D721Med (cell line): Measurements from ENCODE around the gene PKP4.

ENCODE experiments used
- DNase-seq: peaks from one replicate; pipeline ENCODE4 v3.0.0; 2011; ENCODE audit warnings: low spot score; ENCODE audit not compliant: insufficient read length
- FAIRE-seq: peaks from 2 replicates; lab custom pipeline; 2011; peaks lifted over from hg19 to GRCh38; lab: Jason Lieb, UNC
- TF ChIP-seq, protein P1 (sequence below): IDR thresholded peaks from 2 replicates; pipeline ENCODE4 v1.5.1; 2012; ENCODE audit warnings: mild to moderate bottlenecking, control low read depth; ENCODE audit not compliant: insufficient read depth; ENCODE audit errors: missing control alignments

The PKP4 gene

DNA sequence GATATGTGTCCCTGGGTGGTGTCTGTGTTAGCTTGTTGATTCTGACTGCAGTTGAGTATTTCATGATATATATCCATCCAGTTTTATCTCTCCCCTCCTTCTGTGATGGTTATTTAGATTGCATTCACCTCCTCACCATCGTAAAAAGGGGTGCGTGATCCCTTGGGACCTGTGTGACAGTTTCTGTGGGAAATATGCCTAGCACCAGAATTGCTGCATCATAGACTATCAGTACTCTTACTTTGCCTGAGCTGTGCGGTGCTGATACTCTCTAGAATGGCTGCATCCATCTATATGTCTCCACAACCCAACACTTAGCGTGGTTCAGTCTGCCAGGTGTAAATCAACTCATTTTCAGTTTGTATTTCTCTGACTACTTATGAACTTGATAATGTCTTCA is 34.3 kb downstream of the PKP4 start:
- TF ChIP-seq, protein P1, sequence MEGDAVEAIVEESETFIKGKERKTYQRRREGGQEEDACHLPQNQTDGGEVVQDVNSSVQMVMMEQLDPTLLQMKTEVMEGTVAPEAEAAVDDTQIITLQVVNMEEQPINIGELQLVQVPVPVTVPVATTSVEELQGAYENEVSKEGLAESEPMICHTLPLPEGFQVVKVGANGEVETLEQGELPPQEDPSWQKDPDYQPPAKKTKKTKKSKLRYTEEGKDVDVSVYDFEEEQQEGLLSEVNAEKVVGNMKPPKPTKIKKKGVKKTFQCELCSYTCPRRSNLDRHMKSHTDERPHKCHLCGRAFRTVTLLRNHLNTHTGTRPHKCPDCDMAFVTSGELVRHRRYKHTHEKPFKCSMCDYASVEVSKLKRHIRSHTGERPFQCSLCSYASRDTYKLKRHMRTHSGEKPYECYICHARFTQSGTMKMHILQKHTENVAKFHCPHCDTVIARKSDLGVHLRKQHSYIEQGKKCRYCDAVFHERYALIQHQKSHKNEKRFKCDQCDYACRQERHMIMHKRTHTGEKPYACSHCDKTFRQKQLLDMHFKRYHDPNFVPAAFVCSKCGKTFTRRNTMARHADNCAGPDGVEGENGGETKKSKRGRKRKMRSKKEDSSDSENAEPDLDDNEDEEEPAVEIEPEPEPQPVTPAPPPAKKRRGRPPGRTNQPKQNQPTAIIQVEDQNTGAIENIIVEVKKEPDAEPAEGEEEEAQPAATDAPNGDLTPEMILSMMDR = no peak
- FAIRE-seq (no peak), DNase-seq (no peak)

DNA sequence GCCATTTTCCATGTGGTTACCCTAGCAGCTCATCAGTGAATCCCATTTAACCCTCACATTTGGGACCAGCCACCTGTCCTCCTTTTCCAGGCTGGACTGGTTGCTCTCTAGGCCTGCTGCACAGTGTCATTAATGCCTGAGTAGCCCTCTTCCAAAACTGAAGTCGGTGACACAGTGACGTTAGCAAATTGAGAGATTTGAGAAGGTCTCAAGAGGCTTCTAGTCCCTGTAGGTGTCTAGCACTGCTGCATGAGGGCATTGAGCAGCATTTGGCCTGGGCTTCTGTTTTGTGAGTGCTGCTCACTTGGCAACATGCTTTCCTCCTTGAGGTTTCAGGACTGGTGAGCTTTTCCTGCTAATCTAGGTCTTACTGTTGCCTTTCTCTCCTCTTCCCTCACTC is 36.7 kb downstream of the PKP4 start:
- no peak for DNase-seq
- no peak for FAIRE-seq
- TF ChIP-seq, protein P1 = no peak

DNA sequence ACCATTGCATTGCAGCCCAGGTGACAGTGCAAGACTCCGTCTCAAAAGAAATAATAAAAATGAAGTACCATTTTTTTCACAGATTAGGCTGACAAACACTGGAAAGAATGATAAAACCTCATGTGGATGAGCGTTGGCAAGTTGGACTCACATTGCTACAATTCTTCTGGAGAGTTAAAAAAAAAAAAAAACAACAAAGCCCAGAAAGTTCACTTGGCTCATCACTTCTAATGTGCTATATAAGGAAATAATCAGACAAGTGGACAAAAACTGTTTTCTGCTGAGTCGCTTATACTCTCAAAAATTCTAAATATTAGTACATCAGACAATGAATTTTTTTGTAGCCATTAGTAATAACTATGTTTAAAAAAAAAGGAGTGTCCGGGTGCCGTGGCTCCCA is 38.4 kb downstream of the PKP4 start:
- TF ChIP-seq, protein P1 = no peak
- DNase-seq (no peak), FAIRE-seq (no peak)

DNA sequence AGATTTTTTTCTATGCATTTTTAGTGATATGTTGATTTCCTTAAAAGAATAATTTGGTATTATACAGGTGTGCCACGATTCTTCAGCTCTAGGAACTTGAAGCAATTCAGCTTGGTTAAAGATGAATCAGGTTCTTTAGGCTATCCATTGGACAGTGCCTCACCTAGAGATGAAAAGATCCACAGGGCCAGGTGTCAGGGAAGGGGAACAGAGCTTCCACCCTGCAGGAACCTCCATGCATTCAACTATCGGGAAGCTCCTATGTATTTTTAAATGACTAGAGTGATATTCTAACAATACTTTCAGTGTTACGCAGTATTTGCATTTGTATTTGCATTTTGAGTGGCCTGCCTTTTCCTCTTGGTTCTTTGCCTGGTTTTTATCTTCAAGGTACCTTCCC is 40.2 kb downstream of the PKP4 start:
- no peak for DNase-seq
- TF ChIP-seq, protein P1 = no peak
- FAIRE-seq = no peak

DNA sequence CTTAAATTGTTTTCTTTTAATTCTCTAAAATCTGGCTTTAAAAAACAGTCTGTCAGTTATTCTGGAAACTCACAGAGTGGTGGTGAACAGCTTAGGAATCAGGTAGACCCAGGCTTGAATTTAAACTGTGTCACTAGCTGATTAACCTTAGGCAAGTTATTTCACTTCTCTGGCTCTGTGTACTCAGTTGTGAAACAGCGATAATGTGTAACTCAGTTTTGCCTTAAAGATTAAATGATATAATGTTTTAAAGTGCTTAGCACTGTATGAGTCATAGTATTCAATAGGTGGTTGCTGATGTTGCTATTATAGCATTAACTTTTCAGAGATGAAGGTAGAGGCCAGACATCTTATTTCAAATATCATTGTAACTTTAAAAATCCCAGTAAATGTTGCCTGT is 40.7 kb downstream of the PKP4 start:
- TF ChIP-seq, protein P1 = no peak
- no peak for FAIRE-seq
- no peak for DNase-seq

DNA sequence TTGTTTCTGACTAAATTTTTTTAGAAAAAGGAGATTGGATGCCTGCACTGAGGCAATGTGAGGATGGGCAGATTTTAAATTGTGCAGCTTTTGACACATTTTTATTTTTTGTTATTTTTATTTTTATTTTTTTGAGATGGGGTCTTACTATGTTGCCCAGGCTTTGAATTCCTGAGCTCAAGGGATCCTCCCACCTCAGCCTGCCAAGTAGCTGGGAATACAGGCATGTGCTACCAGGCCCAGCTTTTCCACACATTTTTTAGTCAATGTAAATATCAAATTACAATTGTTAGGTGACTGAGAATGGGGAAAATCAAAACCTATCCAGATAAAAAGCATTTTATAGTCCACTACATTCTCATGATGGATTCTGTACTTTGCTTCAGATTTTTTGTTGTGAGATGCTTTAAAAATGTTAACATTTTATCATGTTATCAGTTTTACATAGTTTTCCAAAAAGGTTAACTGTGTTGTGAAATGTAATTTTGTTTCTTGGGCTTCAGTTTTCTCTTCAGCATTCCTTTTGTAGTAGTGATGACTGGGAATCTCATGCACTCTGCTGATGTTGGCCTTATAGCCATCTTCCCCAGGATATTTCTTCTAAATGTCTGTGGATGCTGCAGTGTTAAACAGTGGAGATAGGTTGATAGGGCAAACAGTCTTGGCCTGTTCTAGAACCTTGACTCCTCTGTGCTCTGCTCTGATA is 41.4 kb downstream of the PKP4 start:
- DNase-seq = no peak
- TF ChIP-seq, protein P1 = no peak

DNA sequence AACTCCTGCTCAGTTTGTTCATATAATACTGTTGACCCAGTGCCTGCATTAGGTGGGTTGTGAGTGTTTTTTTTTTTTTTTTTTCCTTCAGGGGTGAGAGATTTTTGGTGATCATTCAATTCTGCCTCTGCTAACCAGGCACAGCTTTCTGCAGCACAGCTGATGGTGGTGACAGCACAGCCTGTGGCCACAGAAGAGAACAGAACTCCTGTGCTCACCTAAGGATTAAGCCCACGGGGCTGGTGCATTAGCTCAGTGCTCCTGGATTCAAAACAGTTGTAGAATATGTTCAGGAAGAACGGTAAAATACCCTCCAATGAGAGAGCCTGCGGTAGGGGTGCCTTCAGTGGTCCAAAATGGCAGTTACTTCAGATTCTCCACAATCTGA is 42.0 kb downstream of the PKP4 start:
- TF ChIP-seq, protein P1 = no peak
- FAIRE-seq = no peak
- no peak for DNase-seq

More for the DNA sequence above, 41.4 kb downstream of the PKP4 start:
- FAIRE-seq = no peak
